Measurements from ENCODE around the gene ZBED5. TPM values are rescaled to one million over a fixed set of nuclear protein-coding genes. Genes with fewer than 3 reads are reported as not detected.

The ZBED5 gene
- total and polyA plus RNA-seq, 9 of the 15 experiments (the other 6 are each of a cell fraction or from before 2014, with no cell fraction given) = 12.4 to 70.7 (median 26.8) TPM

- TF ChIP-seq CEBPZ (IDR thresholded peaks at IDR 0.05; ENCODE audit: borderline replicate concordance, low read depth, low read length) (no peak), ARNT (IDR thresholded peaks at IDR 0.05) (peak in 1 of 2 experiments; percentile 15; a peak in 2 of 4 replicates), TCF15 (CRISPR knock-in tag; IDR thresholded peaks at IDR 0.05) (no peak), NR2C2 (CRISPR knock-in tag; IDR thresholded peaks at IDR 0.05) (no peak), NR2C2 (tag; IDR thresholded peaks at IDR 0.05) (no peak; the same call in 1 of the 2 replicates), MCM5 (IDR thresholded peaks at IDR 0.05; ENCODE audit: low read depth) (no peak), NCOA2 (IDR thresholded peaks at IDR 0.05; ENCODE audit: partially characterized antibody in 2 of 2) (peak in 1 of 2 experiments; percentile 44), MTA2 (IDR thresholded peaks at IDR 0.05; ENCODE audit: low read depth) (peak; percentile 86), MECOM (CRISPR knock-in tag; IDR thresholded peaks at IDR 0.05) (peak; percentile 39; the same call in 1 of the 2 replicates)
- TF ChIP-seq, protein P1, sequence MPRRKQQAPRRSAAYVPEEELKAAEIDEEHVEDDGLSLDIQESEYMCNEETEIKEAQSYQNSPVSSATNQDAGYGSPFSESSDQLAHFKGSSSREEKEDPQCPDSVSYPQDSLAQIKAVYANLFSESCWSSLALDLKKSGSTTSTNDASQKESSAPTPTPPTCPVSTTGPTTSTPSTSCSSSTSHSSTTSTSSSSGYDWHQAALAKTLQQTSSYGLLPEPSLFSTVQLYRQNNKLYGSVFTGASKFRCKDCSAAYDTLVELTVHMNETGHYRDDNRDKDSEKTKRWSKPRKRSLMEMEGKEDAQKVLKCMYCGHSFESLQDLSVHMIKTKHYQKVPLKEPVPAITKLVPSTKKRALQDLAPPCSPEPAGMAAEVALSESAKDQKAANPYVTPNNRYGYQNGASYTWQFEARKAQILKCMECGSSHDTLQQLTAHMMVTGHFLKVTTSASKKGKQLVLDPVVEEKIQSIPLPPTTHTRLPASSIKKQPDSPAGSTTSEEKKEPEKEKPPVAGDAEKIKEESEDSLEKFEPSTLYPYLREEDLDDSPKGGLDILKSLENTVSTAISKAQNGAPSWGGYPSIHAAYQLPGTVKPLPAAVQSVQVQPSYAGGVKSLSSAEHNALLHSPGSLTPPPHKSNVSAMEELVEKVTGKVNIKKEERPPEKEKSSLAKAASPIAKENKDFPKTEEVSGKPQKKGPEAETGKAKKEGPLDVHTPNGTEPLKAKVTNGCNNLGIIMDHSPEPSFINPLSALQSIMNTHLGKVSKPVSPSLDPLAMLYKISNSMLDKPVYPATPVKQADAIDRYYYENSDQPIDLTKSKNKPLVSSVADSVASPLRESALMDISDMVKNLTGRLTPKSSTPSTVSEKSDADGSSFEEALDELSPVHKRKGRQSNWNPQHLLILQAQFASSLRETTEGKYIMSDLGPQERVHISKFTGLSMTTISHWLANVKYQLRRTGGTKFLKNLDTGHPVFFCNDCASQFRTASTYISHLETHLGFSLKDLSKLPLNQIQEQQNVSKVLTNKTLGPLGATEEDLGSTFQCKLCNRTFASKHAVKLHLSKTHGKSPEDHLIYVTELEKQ (CRISPR knock-in tag; IDR thresholded peaks at IDR 0.05) = no peak
- TF ChIP-seq, protein P2, sequence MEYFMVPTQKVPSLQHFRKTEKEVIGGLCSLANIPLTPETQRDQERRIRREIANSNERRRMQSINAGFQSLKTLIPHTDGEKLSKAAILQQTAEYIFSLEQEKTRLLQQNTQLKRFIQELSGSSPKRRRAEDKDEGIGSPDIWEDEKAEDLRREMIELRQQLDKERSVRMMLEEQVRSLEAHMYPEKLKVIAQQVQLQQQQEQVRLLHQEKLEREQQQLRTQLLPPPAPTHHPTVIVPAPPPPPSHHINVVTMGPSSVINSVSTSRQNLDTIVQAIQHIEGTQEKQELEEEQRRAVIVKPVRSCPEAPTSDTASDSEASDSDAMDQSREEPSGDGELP (CRISPR knock-in tag; IDR thresholded peaks at IDR 0.05; ENCODE audit: borderline replicate concordance) = peak; percentile 83
Measured at GRCh38 chr11:10899121-10899830, 41.4 kb upstream of the ZBED5 start (continued).
